ENCODE data around the gene PRSS2. TPM values are rescaled to one million over a fixed set of nuclear protein-coding genes. Genes with fewer than 3 reads are reported as not detected.

Gene PRSS2
- total RNA-seq, 1 experiment from 2014 or later: not detected

GRCh38 chr7:142817506-142817905 is 46.7 kb downstream of the PRSS2 start:
- Histone ChIP-seq H3K4me3 (ENCODE audit: low read depth, low read length, poor library complexity, severe bottlenecking) (no peak overlapping the region), H3K36me3 (ENCODE audit: insufficient read depth, low read length, poor library complexity, severe bottlenecking) (no peaks in the 10 kb centered on the region), H3K9me3 (ENCODE audit: low read depth, low read length, poor library complexity, severe bottlenecking) (no peaks in the 10 kb centered on the region), H3K27ac (ENCODE audit: low read depth, low read length, poor library complexity, severe bottlenecking) (no peak overlapping the region), H3K27me3 (replicated peaks; ENCODE audit: insufficient read depth, low read depth, low read length, poor library complexity) (peaks cover 59% of the 10 kb centered on the region), H3K4me1 (ENCODE audit: insufficient read depth, low read length, poor library complexity, severe bottlenecking) (no peaks in the 10 kb centered on the region)
- TF ChIP-seq EZH2 (IDR thresholded peaks at IDR 0.05; ENCODE audit: borderline replicate concordance, low read depth, low read length, poor library complexity, severe bottlenecking) (no peak), CTCF (conservative IDR thresholded peaks at IDR 0.05; ENCODE audit: low read depth, low read length) (no peak)
- POLR2A ChIA-PET (ENCODE audit: low non-redundant PET): no interaction called here
- DNase-seq (ENCODE audit: low spot score): no peak
- intact Hi-C loops (cut with micrococcal nuclease; ENCODE audit: unreplicated experiment): no loop called here
- no TSS peak for BruUV-seq (replicated peaks)
- CTCF ChIA-PET: no interaction called here

GRCh38 chr7:142819530-142819929 is 48.8 kb downstream of the PRSS2 start:
- no peaks in the 10 kb centered on the region for H3K4me1 ChIP-seq (ENCODE audit: insufficient read depth, low read length, poor library complexity, severe bottlenecking)
- H3K9me3 ChIP-seq (ENCODE audit: low read depth, low read length, poor library complexity, severe bottlenecking): no peaks in the 10 kb centered on the region
- H3K36me3 ChIP-seq (ENCODE audit: insufficient read depth, low read length, poor library complexity, severe bottlenecking): no peaks in the 10 kb centered on the region
- no TSS peak for BruUV-seq (replicated peaks)
- no peak overlapping the region for H3K4me3 ChIP-seq (ENCODE audit: low read depth, low read length, poor library complexity, severe bottlenecking)
- CTCF ChIA-PET: no interaction called here
- TF ChIP-seq CTCF (conservative IDR thresholded peaks at IDR 0.05; ENCODE audit: low read depth, low read length) (no peak), EZH2 (IDR thresholded peaks at IDR 0.05; ENCODE audit: borderline replicate concordance, low read depth, low read length, poor library complexity, severe bottlenecking) (no peak)
- H3K27me3 ChIP-seq (replicated peaks; ENCODE audit: insufficient read depth, low read depth, low read length, poor library complexity): peaks cover 60% of the 10 kb centered on the region
- intact Hi-C loops (cut with micrococcal nuclease; ENCODE audit: unreplicated experiment): no loop called here
- H3K27ac ChIP-seq (ENCODE audit: low read depth, low read length, poor library complexity, severe bottlenecking): no peak overlapping the region
- DNase-seq (ENCODE audit: low spot score): no peak
- POLR2A ChIA-PET (ENCODE audit: low non-redundant PET): no interaction called here

GRCh38 chr7:142822714-142823113 is 51.9 kb downstream of the PRSS2 start:
- Histone ChIP-seq H3K4me1 (ENCODE audit: insufficient read depth, low read length, poor library complexity, severe bottlenecking) (no peaks in the 10 kb centered on the region), H3K36me3 (ENCODE audit: insufficient read depth, low read length, poor library complexity, severe bottlenecking) (no peaks in the 10 kb centered on the region), H3K9me3 (ENCODE audit: low read depth, low read length, poor library complexity, severe bottlenecking) (no peaks in the 10 kb centered on the region), H3K27me3 (replicated peaks; ENCODE audit: insufficient read depth, low read depth, low read length, poor library complexity) (peaks cover 40% of the 10 kb centered on the region), H3K4me3 (ENCODE audit: low read depth, low read length, poor library complexity, severe bottlenecking) (no peak overlapping the region), H3K27ac (ENCODE audit: low read depth, low read length, poor library complexity, severe bottlenecking) (no peak overlapping the region)
- ChIA-PET POLR2A (ENCODE audit: low non-redundant PET) (no interaction called here), CTCF (no interaction called here)
- no peak for TF ChIP-seq CTCF (conservative IDR thresholded peaks at IDR 0.05; ENCODE audit: low read depth, low read length)
- TF ChIP-seq EZH2 (IDR thresholded peaks at IDR 0.05; ENCODE audit: borderline replicate concordance, low read depth, low read length, poor library complexity, severe bottlenecking): no peak
- no TSS peak for BruUV-seq (replicated peaks)
- intact Hi-C loops (cut with micrococcal nuclease; ENCODE audit: unreplicated experiment): no loop called here
- no peak for DNase-seq (ENCODE audit: low spot score)

Other genes starting within 250 kb of the PRSS2 start
- not detected in 2 replicates for gene PRSS1, start 21.5 kb upstream of the PRSS2 start, total RNA-seq (2021)
- 0.22 and 0.49 TPM in 2 replicates for gene EPHB6, start 84.1 kb downstream of the PRSS2 start, total RNA-seq (2021)
- not detected in 2 replicates for gene TRPV6, start 114.8 kb downstream of the PRSS2 start, total RNA-seq (2021)
- not detected in 2 replicates for gene TRPV5, start 162.8 kb downstream of the PRSS2 start, total RNA-seq (2021)
- not detected in 2 replicates for gene LLCFC1, start 168.5 kb downstream of the PRSS2 start, total RNA-seq (2021)
- gene KEL, start 191.4 kb downstream of the PRSS2 start, total RNA-seq (2021): not detected in 2 replicates